PFSK-1 (cell line): ENCODE data around the gene PPP1R14B.

ENCODE experiments used
- FOXP2 ChIP-seq: optimal IDR thresholded peaks from 2 replicates; pipeline ENCODE3; 2011; ENCODE audit warnings: borderline replicate concordance, control low read depth, inconsistent platforms; ENCODE audit not compliant: insufficient read depth; ENCODE audit errors: extremely low read length, extremely low read depth
- POLR2AphosphoS5 ChIP-seq: IDR thresholded peaks from 2 replicates; pipeline ENCODE4 v1.6.1; 2012; ENCODE audit warnings: low read depth, mild to moderate bottlenecking, control low read depth, low read length, moderate library complexity
- REST ChIP-seq, 2 experiments: IDR thresholded peaks; 2 replicates each; pipeline versions ENCODE4 v1.6.1 to v1.8.0; 2011 to 2012; ENCODE audit warnings: low read depth in 2 of 2, low read length in 2 of 2, control low read depth in 1 of 2, inconsistent platforms in 1 of 2, mild to moderate bottlenecking in 1 of 2, moderate library complexity in 1 of 2; ENCODE audit not compliant: insufficient read depth in 1 of 2
- SIN3A ChIP-seq: IDR thresholded peaks from 2 replicates; pipeline ENCODE4 v1.6.1; 2012; ENCODE audit warnings: mild to moderate bottlenecking, low read length, moderate library complexity, borderline replicate concordance; ENCODE audit not compliant: insufficient read depth
- TAF1 ChIP-seq: IDR thresholded peaks from 2 replicates; pipeline ENCODE4 v1.6.1; 2012; ENCODE audit warnings: low read length, control low read depth, borderline replicate concordance; ENCODE audit not compliant: insufficient read depth

PPP1R14B gene

GRCh38 chr11:64201543-64201942, 45.2 kb downstream of the PPP1R14B start:
- TF ChIP-seq FOXP2 (no peak), REST (IDR thresholded peaks at IDR 0.05; ENCODE audit: insufficient read depth in 1 of 2, low read depth in 2 of 2, low read length in 2 of 2) (no peak), POLR2AphosphoS5 (no peak), TAF1 (no peak), SIN3A (no peak)

- TF ChIP-seq REST (IDR thresholded peaks at IDR 0.05; ENCODE audit: insufficient read depth in 1 of 2, low read depth in 2 of 2, low read length in 2 of 2) (no peak), POLR2AphosphoS5 (no peak), FOXP2 (no peak), TAF1 (no peak), SIN3A (no peak)
Measured at GRCh38 chr11:64198511-64198910, 48.2 kb downstream of the PPP1R14B start.

- TF ChIP-seq FOXP2 (no peak), POLR2AphosphoS5 (no peak), SIN3A (no peak), REST (IDR thresholded peaks at IDR 0.05; ENCODE audit: insufficient read depth in 1 of 2, low read depth in 2 of 2, low read length in 2 of 2) (no peak), TAF1 (no peak)
Measured at GRCh38 chr11:64196626-64197025, 50.1 kb downstream of the PPP1R14B start.
